Activated CD4-positive, alpha-beta T cell treated with anti-CD3 and anti-CD28 coated beads, Interleukin-2, Interleukin-4, amounts not matched to agents 100 ng/mL and 50 ng/mL, durations not matched to agents 16 hours and 8 hours (primary cell): ENCODE measurements around the gene WNK1.
"Not testable (repeated sequence)": the region's sequence is repeated elsewhere in the genome, so short reads cannot be mapped to it uniquely, and the experiment has no call there.

Experiments
- DNase-seq: peaks from one replicate; pipeline ENCODE4 v3.0.0-alpha.2; 2020; ENCODE audit warnings: low spot score

The WNK1 gene

DNA sequence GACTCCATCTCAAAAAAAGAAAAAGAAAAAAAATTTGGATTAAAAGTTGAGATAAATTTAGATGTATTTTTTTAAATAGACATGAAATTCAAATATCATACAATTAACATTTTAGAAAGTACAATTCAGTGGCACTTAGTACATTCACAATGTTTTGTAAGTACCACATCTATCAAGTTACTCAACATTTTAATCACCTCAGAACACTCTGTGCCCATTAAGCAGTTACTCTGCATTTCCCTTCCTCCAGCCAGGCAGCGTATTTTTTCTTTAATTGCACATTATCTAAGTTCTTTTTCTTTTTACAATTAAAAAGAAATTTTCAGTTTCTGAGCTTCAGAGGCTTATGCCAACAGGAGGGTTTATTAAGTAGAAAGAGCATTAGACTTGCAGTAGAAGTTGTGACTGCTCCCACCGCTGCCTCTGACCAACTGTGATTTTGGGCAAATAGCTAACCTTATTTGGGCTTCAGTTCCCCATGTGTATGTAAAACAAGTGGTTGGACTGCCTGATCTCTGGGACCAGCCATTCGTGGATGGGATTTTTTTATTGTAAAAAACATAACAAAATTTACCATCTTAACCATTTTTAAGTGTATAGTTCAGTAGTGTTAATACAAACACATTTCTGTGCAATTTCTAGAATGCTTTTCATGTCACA lies 65.7 kb downstream of the WNK1 start:
- no peak for DNase-seq

DNA sequence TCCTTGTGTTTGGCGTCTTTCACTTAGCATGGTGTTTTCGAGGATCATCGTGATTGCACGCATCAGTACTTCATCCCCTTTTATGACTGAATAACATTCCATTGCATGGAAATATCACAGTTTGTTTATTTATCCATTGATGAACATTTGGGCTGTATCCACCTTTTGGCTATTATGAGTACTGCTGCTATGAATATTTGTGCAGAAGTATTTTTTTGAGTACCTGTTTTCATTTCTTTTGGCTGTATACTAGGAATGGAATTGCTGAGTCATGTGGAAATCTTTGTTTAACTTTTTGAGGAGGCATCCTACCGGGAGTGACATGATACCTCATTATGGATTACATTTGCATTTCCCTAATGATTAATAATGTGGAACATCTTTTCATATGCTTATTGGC lies 66.4 kb downstream of the WNK1 start:
- DNase-seq: no peak

DNA sequence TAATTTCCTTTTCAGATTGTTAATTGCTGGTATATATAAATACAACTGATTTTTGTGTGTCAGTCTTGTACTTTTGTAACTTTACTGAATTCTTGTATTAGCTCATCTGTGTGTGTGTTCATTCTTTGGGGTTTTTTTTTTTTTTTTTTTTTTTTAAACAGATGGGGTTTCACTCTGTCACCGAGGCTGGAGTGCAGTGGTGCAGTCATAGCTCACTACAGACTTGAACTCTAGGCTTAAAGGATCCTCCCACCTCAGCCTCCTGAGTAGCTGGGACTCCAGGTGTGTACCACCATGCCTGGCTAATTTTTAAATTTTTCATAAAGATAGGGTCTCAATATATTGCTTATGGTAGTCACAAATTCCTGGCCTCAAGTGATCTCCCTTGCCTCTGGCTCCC lies 68.0 kb downstream of the WNK1 start:
- DNase-seq: no peak

DNA sequence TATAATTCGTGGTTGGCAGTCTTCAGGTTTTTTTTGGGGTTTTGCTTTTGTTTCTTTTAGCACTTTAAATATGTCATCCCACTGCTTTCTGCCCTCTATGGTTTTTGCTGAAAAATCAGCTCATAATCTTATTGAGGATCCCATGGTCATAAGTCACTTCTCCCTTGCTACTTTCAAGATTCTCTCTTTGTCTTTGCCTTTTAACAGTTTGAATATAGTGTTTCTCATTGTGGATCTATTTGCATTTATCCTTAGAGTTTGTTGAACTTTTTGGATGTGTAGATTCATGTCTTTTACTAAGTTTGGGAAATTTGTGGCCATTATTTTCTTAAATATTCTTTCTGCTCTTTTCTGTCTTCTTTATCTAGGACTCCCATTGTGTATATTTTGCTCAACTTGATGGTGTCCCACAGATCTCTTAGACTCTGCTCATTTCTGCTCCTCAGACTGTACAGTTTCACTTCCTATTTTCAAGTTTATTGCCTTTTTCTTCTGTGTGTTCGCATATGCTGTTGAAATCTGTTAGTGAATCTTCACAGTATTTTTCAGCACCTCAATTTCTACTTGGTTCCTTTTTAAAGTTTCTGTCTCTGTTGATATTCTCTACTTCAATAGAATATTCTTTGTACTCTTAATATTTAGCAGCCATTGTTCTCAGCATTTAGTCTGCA lies 70.8 kb downstream of the WNK1 start:
- DNase-seq: no peak

DNA sequence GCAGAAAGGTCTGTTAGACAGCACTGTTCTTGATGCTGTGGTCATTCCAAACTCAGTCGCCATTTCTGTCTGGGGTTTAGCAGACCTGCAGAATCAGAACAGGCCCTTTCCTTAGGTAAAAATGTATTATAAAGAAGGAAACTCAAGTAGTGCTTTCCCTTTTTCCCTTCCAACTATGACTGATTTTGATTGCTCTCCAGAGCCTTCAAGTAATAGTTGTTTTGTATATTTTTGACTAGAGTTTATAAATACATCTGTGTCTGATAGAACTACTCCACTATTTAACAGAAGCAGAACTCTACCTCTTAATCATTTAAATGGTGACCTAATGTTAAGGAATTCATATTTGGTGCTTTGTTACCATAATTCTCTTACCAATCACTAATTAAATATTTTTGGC lies 74.0 kb downstream of the WNK1 start:
- no peak for DNase-seq

DNA sequence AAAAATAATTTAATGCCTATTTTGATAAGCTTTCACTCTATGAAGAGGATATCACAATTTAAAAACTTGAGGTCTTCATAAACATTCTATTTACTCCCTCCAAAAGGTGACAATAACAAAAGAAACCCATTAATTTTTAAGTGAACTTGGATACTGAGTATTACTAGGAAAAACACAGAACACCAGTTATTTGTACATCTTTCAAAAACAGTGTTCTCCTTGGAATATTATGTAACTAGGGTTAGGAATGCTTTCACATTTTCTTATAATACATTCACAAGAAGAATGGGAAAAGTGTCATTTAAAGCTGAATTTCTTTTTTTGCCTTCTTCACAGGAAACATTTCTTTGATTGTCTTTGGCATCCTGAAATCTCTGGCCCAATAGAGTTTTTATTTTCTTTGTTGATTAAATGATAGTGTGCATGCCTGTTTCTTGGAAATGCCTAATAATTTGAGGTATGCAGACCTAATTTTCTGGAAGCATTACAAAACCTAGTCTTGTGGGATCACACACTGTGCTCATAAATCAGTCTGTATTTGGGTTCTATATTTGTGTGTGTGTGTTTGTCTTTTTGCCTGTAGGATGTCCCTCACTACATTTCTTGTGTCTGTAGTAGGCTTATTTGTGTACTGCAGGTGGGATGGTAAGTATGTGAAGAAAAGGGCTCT lies 76.5 kb downstream of the WNK1 start:
- DNase-seq: no peak

DNA sequence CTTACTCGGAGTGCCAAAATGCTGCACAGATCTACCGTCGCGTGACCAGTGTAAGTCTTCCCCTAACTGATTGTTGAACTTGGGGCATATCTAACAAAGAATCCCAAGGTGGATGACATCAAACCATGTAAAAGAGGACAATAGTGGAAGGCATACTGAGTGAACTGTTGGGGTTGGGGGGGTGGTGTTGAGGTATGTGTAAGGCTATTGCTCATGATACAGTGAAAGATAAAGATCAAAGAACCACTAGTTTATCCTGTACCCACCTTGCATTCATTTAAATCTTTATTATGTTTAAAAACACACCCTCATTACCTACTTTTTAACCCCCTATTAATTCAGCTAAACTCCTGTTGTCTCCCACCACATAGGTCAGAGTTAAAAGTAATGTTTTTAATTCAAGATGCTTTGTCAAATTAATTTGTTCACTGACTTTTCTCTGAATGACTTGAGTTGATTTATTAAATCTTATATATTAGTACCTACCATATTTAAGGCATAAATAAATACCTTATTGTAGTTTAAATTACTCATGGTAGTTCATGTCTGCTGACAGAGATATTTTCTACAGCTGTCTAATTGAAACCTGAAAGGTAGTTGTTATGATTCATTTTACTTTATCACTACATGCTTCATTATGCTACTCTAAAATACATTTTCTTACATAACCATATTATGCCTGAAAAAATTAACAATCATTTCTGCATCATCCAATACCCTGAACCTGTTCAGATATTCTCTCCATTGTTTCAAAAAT lies 77.9 kb downstream of the WNK1 start:
- DNase-seq: no peak

DNA sequence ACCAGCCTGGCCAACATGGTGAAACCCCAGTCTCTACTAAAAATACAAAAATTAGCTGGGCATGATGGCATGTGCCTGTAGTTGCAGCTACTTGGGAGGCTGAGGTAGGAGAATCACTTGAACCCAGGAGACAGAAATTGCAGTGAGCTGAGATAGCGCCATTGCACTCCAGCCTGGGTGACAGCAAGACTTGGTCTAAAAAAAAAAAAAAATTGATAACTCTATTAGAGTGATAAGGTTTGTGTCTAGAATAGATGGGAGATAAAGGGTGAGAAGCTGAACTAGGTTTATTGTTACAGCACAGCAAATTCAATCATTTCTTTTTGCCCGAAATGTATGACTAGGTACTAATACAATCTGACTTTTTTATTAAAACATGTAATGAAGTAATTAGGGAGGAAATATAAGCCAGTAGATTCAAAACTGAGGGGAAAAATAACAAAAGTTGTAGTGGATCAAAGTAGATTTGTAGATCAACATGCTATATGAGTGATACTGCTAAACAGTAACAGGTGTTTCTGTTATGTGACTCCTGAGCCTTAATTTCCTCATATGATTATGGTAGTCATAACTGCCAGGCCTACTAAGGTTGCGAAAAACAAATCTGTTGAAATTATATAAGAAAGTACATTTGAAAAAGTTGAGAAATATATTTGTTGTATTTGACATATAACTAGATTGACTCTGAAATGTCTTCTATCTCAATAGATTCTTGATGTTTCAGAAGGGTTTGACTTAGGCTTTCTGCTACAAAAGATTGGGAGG lies 83.6 kb downstream of the WNK1 start:
- DNase-seq: no peak

DNA sequence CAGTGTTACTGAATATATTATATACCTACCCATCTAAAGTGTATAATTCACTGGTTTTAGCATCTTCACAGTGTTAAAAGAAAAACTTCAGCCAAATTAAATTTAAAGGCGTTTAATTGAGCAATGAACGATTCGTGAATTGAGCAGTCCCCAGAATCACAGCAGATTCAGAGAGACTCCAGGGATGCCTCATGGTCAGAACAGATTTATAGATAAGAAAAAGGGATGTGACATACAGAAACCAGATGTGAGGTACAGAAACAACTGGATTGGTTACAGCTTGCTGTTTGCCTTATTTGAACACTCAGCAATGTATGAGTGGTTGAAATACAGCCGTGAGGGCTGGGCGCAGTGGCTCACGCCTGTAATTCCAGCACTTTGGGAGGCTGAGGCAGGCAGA lies 84.6 kb downstream of the WNK1 start:
- no peak for DNase-seq

DNA sequence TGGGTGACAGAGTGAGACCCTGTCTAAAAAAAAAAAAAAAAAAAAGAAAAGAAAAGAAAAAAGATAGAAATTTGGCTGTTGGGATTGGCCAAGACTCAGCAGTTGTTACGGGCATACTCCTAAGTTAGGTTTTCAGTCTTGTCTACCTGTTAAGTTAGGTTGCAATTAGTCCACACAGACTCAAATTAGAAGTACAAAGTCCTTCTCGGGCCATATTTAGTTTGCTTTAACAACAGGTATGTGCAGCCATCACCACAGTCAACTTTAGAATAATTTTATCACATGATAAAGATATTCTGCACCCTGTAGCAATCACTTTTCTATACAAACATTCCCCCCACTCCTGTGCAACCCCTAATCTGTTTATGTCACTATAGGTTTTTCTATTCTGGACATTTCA lies 85.2 kb downstream of the WNK1 start:
- DNase-seq: no peak

DNA sequence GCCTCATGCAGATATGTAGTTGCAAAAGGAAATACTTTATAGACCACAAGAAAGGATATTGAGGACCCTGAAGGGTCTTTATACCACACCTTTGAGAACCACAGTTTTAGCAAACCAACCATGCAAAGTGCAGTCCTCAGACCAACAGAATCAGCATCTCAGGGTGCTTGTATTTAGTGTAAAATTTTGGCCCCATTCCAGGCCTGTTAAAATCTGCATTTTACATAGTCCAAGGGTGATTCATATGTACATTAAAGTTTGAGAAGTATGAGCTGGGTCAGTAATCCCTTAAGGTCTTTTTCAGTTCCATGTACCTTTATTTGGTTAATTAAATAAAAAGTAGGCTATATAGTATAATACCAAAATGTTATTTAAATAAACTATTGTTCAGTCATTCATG lies 91.2 kb downstream of the WNK1 start:
- no peak for DNase-seq

DNA sequence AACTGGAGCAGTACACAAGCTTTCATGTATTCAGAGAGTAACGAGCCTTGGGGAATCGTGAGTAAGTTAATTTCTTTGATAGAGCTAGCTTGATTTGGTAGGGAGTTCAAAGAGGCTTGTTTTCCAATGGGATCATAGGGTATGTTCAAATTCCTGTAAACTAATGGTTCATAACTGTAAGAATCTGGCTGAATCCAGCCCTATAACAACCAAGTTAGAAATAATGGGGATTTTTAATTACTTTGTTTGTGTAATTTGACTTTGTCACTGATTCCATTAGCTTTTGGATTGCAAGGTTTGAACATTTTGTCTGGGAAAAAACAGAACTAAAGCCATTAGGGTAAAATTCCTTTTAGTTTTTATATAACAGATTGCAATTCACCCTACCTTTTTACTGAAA lies 94.0 kb downstream of the WNK1 start:
- DNase-seq: no peak

DNA sequence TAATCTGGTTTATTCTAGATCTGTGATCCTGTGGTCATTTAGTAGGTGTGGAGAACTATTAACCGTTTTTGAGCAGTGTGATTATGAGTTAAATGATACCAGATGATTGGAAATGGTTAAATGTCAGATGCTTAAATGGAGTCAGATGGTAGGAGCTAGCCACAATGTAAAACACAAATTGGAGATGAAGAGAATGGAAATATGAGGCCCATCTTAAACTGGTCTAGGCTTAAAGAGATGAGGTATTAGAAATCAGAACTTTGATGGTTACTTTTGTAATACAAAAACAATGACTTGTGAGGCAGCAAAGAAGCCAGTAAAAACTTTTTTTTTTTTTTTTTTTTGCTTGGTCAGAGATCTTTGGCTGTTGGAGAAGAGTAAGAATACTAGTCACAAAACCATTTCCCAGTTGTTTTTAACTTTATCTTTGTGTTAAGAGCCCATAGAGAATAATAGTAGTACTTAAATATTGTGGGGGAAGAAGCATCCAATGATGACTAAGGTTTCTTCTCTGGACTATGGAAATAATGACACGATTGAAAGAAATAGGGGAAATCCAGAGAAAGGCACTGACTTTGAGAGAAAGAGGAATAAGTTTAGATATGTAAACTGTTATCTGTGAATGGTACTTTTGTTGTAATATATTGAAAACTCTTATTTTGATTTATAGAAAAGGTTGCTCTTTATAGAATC lies 95.9 kb downstream of the WNK1 start:
- peak; percentile 20 for DNase-seq

DNA sequence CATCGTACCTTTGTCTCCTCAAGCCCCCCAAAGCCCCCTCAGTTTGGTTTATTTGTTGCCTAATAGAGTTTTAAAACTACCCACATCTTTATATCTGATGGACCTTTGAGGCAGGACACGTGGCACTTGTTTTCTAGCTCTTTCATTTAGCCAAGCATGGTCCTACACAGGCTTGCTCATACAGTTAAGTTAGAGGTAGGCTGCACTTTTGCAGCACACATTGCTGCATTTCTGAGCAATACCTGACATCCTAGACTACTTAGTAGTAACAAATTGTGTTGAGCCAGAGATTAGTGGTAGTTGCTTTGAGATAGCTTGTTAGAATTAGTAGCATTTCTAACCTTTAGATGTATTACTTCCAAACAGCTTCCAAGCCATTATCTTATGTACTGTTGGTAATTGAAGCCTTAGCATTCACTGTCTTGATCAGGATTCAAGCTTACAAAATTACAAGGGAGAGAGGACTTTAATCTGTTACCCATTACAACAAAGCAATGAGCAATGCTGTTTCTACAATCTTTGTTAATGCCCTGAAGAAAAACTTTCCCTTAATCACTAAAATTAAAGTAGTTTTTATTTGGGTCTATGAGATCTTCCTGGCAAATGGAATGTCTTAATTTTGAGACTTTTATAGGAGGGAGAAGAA lies 96.6 kb downstream of the WNK1 start:
- DNase-seq: no peak

DNA sequence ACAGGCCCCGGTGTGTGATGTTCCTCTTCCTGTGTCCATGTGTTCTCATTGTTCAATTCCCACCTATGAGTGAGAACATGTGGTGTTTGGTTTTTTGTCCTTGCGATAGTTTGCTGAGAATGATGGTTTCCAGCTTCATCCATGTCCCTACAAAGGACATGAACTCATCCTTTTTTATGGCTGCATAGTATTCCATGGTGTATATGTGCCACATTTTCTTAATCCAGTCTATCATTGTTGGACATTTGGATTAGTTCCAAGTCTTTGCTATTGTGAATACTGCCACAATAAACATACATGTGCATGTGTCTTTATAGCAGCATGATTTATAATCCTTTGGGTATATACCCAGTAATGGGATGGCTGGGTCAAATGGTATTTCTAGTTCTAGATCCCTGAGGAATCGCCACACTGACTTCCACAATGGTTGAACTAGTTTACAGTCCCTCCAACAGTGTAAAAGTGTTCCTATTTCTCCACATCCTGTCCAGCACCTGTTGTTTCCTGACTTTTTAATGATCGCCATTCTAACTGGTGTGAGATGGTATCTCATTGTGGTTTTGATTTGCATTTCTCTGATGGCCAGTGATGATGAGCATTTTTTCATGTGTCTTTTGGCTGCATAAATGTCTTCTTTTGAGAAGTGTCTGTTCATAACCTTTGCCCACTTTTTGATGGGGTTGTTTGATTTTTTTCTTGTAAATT lies 97.5 kb downstream of the WNK1 start:
- not testable (repeated sequence) for DNase-seq

DNA sequence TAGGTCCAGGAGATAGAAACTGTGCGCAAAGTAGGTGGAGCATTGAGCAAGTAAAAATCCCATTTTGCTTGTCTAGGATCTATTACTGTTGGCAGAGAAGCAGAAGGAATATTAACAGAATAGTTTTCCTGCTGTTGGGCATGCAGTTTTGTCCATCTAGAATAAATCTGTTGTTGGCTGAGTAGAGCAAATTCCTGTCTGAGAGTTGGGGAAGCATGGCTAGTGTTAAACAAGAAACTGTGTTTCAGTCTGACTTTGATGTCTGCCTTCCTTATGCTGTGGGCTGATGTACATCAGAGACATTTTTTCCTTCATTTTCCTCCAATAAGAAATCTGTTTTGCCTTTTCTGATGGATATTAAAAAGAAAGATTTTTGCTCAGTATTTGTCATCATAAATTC lies 99.0 kb downstream of the WNK1 start:
- no peak for DNase-seq

DNA sequence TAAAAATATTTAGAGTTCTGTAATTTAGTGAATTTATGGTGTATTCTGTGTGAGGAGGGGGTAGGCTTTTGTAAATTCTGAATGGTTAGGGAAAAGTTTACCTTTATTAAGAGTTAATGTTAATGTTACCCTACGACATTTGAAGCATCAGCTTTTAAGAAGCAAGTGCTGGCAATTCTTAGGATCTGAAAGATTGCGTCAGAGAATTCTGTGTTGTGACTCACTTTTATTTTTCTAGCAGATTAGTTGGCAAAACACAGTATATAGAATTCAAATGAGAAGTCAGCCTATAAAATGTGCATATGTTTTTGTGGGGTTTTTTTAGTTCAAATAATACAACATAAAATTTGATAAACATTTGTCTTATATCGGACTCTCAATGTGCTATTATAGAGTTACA lies 99.5 kb downstream of the WNK1 start:
- no peak for DNase-seq

DNA sequence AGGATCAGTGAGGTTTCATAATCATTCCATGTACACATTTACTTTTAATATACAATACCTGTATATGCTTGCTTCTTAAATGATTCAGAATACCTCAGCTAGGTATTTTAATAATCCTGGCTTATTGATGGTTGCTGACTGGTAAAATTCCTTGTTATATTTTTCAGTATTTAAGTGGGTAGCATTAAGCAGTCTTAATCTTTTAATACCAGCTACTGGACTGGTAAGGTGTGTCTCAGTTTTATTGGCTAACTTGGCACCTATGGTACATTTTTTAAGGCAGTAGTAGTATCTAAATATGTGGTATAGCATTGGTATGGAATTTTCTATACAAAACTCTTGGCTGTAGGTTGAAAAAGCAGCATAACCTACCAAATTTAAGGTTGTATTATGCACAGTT lies 100.5 kb downstream of the WNK1 start:
- DNase-seq: no peak

DNA sequence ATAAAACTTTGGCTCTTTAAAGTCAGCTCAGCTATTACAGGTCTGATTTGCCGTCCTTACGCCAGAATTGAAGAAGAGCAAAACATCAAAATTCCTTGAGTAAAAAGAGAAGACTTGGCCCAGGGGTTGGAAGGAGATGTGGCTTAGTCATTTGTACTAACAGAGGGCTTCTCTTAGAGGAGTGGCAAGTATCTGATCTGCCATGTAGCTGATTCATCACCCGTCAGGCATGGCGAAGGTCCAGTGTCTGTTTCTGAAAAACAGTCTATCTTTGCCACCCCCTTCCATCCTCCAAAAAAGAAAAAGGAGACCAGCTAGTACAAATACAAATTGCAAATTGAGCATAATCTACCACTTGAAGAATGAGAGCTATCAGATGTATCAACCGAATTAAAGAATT lies 105.2 kb downstream of the WNK1 start:
- DNase-seq: no peak

DNA sequence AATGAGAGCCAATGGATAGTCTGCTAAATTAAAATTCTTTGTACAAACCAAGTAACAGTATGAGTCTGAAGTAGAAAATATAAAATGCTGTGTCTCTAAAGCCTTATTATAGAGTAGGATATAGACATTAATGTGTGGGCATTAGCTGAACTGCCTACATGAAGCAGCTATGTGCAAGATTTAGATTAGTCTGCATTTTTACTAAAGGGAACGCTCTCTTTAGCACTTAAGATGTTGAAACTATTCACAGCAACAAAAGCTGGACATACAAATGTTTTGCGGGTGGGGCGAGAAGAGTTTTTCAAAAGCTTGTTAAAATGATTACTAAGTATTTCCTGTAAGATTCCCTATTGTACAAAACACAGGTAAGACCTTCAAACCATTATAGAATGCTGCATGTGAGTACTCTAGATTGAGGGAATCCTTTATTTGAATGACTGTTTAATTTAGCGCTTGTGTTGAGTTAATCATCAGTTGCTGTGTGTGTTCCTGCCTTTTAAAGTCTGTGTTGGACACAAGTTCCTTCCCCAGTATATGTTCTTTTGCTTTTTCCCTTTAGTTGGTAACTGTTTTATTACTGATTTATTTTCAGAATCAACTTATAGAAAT lies 110.0 kb downstream of the WNK1 start:
- no peak for DNase-seq
